OCI-LY7 (cell line): ENCODE results near the gene RRP15.

Source experiments
- CTCF ChIP-seq: fragments of 200-600 bp; sonication (generic); conservative IDR thresholded peaks from 2 replicates; pipeline ENCODE4 v1.5.1; 2014; ENCODE audit warnings: mild to moderate bottlenecking, antibody characterized with exemption, low read length, moderate library complexity, mixed read lengths
- EZH2phosphoT487 ChIP-seq: fragments of 200-600 bp; sonication (generic); IDR thresholded peaks from 2 replicates; pipeline ENCODE4 v1.6.1; 2018; ENCODE audit warnings: low read depth, borderline replicate concordance, mild to moderate bottlenecking, mixed run types, antibody characterized with exemption, low read length, moderate library complexity, mixed read lengths

GRCh38 chr1:218371927-218372672, 87.0 kb downstream of the RRP15 start:
- TF ChIP-seq CTCF = no peak
- TF ChIP-seq EZH2phosphoT487 = no peak
